ENCODE measurements around the gene ITGA3. TPM values are rescaled to one million over a fixed set of nuclear protein-coding genes. Genes with fewer than 3 reads are reported as not detected.

The ITGA3 gene
- total RNA-seq, 6 donors from 2014 or later = 193 to 469 (median 350) TPM

DNA sequence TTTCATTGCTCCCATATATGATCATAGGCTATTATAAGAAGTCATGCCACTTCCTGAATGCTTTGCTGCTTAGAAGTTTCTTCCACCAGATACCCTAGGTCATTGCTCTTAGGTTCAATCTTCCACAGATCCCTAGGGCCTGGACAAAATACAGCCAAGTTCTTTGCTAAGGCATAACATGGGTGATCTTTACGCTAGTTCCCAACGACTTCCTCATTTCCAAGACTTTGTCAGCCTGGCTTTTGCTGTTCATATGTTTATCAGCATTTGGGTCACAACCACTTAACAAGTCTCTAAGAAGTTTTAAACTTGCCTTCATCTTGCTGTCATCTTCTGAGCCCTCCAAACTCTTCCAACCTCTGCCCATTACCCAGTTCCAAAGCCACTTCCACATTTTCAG lies 40.8 kb upstream of the ITGA3 start:
- no peaks in the 10 kb centered on the region for H3K36me3 ChIP-seq
- H3K27me3 ChIP-seq = no peaks in the 10 kb centered on the region
- H3K9me3 ChIP-seq = peaks cover 0 to 7% (median 3%) of the 10 kb centered on the region in 4 donors
- ATAC-seq (ENCODE audit: low FRiP score in 2 of 2) = no peak
- no peak overlapping the region for H3K4me3 ChIP-seq
- no peak overlapping the region for H3K27ac ChIP-seq
- DNase-seq = no peak
- no peak for TF ChIP-seq POLR2AphosphoS5 (IDR thresholded peaks at IDR 0.05)
- no peak for TF ChIP-seq CTCF (IDR thresholded peaks at IDR 0.05)
- TF ChIP-seq POLR2A (IDR thresholded peaks at IDR 0.05) = no peak
- no peak for TF ChIP-seq EP300 (IDR thresholded peaks at IDR 0.05)
- WGBS, 2 donors = 84 to 85% methylated on average over 2 of the region's 2 CpGs
- no peaks in the 10 kb centered on the region for H3K4me1 ChIP-seq

- Histone ChIP-seq H3K27ac (no peak overlapping the region), H3K36me3 (no peaks in the 10 kb centered on the region), H3K4me1 (no peaks in the 10 kb centered on the region), H3K27me3 (no peaks in the 10 kb centered on the region), H3K9me3 (no peaks in the 10 kb centered on the region), H3K4me3 (no peak overlapping the region)
- 94% methylated on average over 1 of the region's 1 CpG for WGBS, 2 donors
- ATAC-seq (ENCODE audit: low FRiP score in 2 of 2) (no peak), DNase-seq (no peak)
- TF ChIP-seq CTCF (IDR thresholded peaks at IDR 0.05) = no peak
- no peak for TF ChIP-seq POLR2A (IDR thresholded peaks at IDR 0.05)
- TF ChIP-seq POLR2AphosphoS5 (IDR thresholded peaks at IDR 0.05) = no peak
- no peak for TF ChIP-seq EP300 (IDR thresholded peaks at IDR 0.05)
These were observed 37.0 kb upstream of the ITGA3 start for GRCh38 chr17:50018909-50019308.

DNA sequence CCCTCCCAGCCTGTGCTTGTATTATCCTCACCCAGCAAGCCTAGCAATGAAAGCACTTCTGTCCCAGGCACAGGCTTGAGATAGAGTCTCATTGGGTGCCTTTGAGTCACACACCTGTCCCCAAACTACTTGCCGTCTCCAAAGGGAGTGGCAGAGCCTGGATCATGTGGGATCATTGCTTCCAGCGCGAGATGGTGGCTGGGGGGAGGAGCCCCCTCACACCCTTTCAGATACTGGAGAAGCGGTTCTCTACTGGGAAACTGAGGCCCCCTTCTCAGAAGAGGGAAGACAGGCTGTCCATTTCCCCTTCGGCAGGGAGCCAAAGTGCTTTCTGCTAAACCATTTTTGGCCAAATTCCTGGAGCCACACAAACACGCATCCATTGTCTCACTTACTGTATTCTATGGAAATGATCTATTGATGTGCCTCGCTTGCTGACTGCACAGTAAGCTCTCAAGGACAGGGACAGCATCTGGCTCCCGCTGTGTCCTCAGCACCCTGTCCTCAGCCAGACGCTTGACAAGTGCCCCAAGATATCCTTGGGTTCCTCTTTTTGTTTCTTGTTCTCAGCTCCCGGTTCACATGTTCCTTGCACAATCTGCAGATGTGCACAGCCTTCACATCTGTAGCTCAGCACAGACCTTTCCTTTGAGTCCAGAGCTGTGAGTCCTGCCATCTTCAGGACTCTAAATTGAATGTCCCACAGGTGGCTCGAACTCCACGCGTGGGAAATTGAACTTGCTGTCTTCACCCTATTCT lies 34.9 kb upstream of the ITGA3 start:
- H3K27ac ChIP-seq = no peak overlapping the region
- DNase-seq = no peak
- H3K9me3 ChIP-seq = no peaks in the 10 kb centered on the region
- ATAC-seq (ENCODE audit: low FRiP score in 2 of 2) = peak; percentile 16
- 54 to 64% methylated on average over 13 of the region's 13 CpGs for WGBS, 2 donors
- H3K4me3 ChIP-seq = no peak overlapping the region
- H3K4me1 ChIP-seq = no peaks in the 10 kb centered on the region
- TF ChIP-seq POLR2A (IDR thresholded peaks at IDR 0.05) (no peak), POLR2AphosphoS5 (IDR thresholded peaks at IDR 0.05) (no peak), EP300 (IDR thresholded peaks at IDR 0.05) (no peak), CTCF (IDR thresholded peaks at IDR 0.05) (no peak)
- H3K27me3 ChIP-seq = no peaks in the 10 kb centered on the region
- no peaks in the 10 kb centered on the region for H3K36me3 ChIP-seq

DNA sequence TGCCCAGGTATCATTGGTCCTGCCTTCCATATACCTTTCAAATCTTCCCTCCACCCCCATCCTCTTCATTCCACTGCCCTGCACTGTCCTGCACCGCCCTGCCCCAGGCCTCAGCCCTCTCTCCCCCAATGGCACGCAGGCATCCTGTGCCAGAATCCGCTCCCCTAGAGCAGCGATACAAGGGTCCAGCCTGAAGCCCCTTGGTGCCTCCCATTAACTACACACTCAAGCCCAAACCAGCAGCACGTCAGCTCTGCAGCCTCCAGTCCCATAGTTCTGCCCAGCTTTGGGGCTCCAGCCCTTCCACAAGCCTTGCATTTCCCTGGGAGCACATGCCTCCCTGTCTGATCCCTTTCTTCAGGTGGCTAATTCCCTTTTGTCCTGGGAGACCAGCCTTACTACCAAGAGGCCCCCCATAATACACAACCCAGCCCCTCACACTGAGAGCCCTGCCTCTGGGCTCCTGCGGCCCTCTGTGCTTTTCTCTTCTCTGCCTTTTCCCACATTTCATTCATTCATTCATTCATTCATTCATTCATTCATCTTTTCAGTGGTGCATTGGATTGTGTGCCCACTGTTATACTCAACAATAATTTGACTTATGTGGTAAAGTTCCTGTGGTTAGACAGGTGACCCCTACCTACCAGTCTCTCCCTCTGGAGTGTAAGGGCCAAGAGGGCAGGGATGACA lies 34.1 kb upstream of the ITGA3 start:
- Histone ChIP-seq H3K27me3 (no peaks in the 10 kb centered on the region), H3K4me1 (peaks cover 0 to 3% (median 0%) of the 10 kb centered on the region in 4 donors), H3K9me3 (no peaks in the 10 kb centered on the region), H3K36me3 (no peaks in the 10 kb centered on the region), H3K4me3 (no peak overlapping the region), H3K27ac (no peak overlapping the region)
- TF ChIP-seq EP300 (IDR thresholded peaks at IDR 0.05) (no peak), POLR2AphosphoS5 (IDR thresholded peaks at IDR 0.05) (no peak), POLR2A (IDR thresholded peaks at IDR 0.05) (no peak), CTCF (IDR thresholded peaks at IDR 0.05) (no peak)
- 93 to 99% methylated on average over 6 of the region's 6 CpGs for WGBS, 2 donors
- ATAC-seq (ENCODE audit: low FRiP score in 2 of 2) (no peak), DNase-seq (no peak)

All from upper lobe of left lung (tissue), 6 donors.